ENCODE results near the gene PRM1.
A peak's percentile ranks its signal among the peaks of the same experiment; 100 is the strongest.

PRM1 gene

GRCh38 chr16:11233727-11234376 is 47.3 kb downstream of the PRM1 start:
- peak; percentile 65 to 69 for ATAC-seq

- ATAC-seq, result peak; percentile 81 to 86
These were observed 48.0 kb downstream of the PRM1 start for GRCh38 chr16:11232852-11233726.

GRCh38 chr16:11232302-11232851 is 48.8 kb downstream of the PRM1 start:
- no peak for ATAC-seq

- no peak for ATAC-seq
These were observed 49.7 kb downstream of the PRM1 start for GRCh38 chr16:11231367-11231970.
